HepG2 (cell line): ENCODE results near the gene PCDHGA11. TPM values are rescaled to one million over a fixed set of nuclear protein-coding genes. Genes with fewer than 3 reads are reported as not detected.
"Not testable (repeated sequence)": the region's sequence is repeated elsewhere in the genome, so short reads cannot be mapped to it uniquely, and the experiment has no call there.

Experiments
- ATAC-seq: fragments of 200-7000 bp; cut with Tn5 transposase; 3 replicates; pipeline ENCODE4 v1.9.1; 2020; ENCODE audit warnings: mild to moderate bottlenecking, moderate library complexity
- BruUV-seq: library from RNA; stranded (reverse); fragments of 400-500 nt; replicated peaks from 2 replicates; lab custom pipeline; 2021; lab: Mats Ljungman, UMichigan
- CTCF ChIA-PET: fragments of 300-600 bp; formaldehyde crosslinking; extraction: SDS; loops from one replicate; lab custom pipeline; 2021; ENCODE audit warnings: low total read pairs, inconsistent platforms, low intra/inter-chr PET ratio; lab: Yijun Ruan, JAX
- POLR2A ChIA-PET: fragments of 350-600 bp; sonication (Branson Sonifier 250); formaldehyde crosslinking; loops from one replicate; lab custom pipeline; 2020; ENCODE audit warnings: antibody characterized with exemption, inconsistent platforms; lab: Yijun Ruan, JAX
- DNase-seq: peaks from one replicate; pipeline ENCODE4 v3.0.0-alpha.2; 2015; ENCODE audit warnings: low spot score
- FAIRE-seq: peaks from 3 replicates; lab custom pipeline; 2011; peaks lifted over from hg19 to GRCh38; lab: Jason Lieb, UNC
- H2AFZ ChIP-seq: one replicate; pipeline ENCODE4 v1.6.1; 2011; ENCODE audit warnings: low read length, inconsistent platforms
- H3K27ac ChIP-seq: fragments of 300-600 bp; 3 replicates; pipeline ENCODE4 v1.8.0; 2011; ENCODE audit warnings: mixed run types, mild to moderate bottlenecking, mixed read lengths, low read length, inconsistent platforms; ENCODE audit not compliant: insufficient read depth; ENCODE audit errors: extremely low read length
- H3K27me3 ChIP-seq, 2 experiments: fragments of 200-600 bp in 1 of 2; 2 replicates in 1 of 2; 3 replicates in 1 of 2; pipeline versions ENCODE4 v1.6.0 to v1.8.0; 2011; ENCODE audit warnings: low read length in 2 of 2, mild to moderate bottlenecking in 2 of 2, moderate library complexity in 2 of 2, inconsistent platforms in 1 of 2; ENCODE audit not compliant: insufficient read depth in 2 of 2, control insufficient read depth in 1 of 2
- H3K36me3 ChIP-seq, 2 experiments: fragments of 200-600 bp in 1 of 2; replicated peaks in 1 of 2; 2 replicates in 1 of 2; 3 replicates in 1 of 2; pipeline versions ENCODE4 v1.5.1 to v1.8.0; 2011; ENCODE audit warnings: low read length in 2 of 2, inconsistent platforms in 1 of 2; ENCODE audit not compliant: insufficient read depth in 2 of 2, control insufficient read depth in 1 of 2
- H3K4me1 ChIP-seq: 2 replicates; pipeline ENCODE4 v1.5.1; 2012; ENCODE audit warnings: low read length, inconsistent platforms; ENCODE audit not compliant: insufficient read depth
- H3K4me2 ChIP-seq: 2 replicates; pipeline ENCODE4 v1.6.0; 2011; ENCODE audit warnings: low read depth, low read length, inconsistent platforms
- H3K4me3 ChIP-seq, 3 experiments: fragments of 200-600 bp in 1 of 3; sonication (generic), shearing (Covaris generic) in 1 of 3; replicated peaks in 1 of 3; 2 replicates each; pipeline ENCODE4 v1.5.1; 2011 to 2016; ENCODE audit warnings: low read length in 3 of 3, inconsistent platforms in 2 of 3, low read depth in 2 of 3, mild to moderate bottlenecking in 2 of 3, control low read depth in 1 of 3, mixed read lengths in 1 of 3; ENCODE audit not compliant: insufficient read depth in 1 of 3
- H3K79me2 ChIP-seq: one replicate; pipeline ENCODE4 v1.6.1; 2011; ENCODE audit warnings: low read length, inconsistent platforms; ENCODE audit not compliant: insufficient read depth
- H3K9ac ChIP-seq: 2 replicates; pipeline ENCODE4 v1.6.0; 2011; ENCODE audit warnings: mild to moderate bottlenecking, low read depth, low read length, inconsistent platforms; ENCODE audit not compliant: insufficient read depth
- H3K9me3 ChIP-seq: 2 replicates; pipeline ENCODE4 v1.5.1; 2012; ENCODE audit warnings: mild to moderate bottlenecking, low read length
- H4K20me1 ChIP-seq: 2 replicates; pipeline ENCODE4 v1.6.0; 2011; ENCODE audit warnings: inconsistent platforms, mild to moderate bottlenecking, low read length, moderate library complexity; ENCODE audit not compliant: insufficient read depth
- DMAP1 ChIP-seq: IDR thresholded peaks from 2 replicates; pipeline ENCODE4 v1.6.1; 2016
- SOX13 ChIP-seq, 3 experiments: fragments of 450-650 bp in 1 of 3; sonication (generic) in 1 of 3; formaldehyde crosslinking in 1 of 3; IDR thresholded peaks in 2 of 3; conservative IDR thresholded peaks in 1 of 3; 2 replicates each; pipeline versions ENCODE4 v1.5.0 to v1.6.1; 2016 to 2020; ENCODE audit warnings: antibody characterized with exemption in 1 of 3, mild to moderate bottlenecking in 1 of 3, missing compliant biosample characterization in 1 of 3, missing genetic modification reagents in 1 of 3, moderate library complexity in 1 of 3
- ZBTB38 ChIP-seq: sonication (generic); formaldehyde crosslinking; IDR thresholded peaks from 2 replicates; pipeline ENCODE4 v1.5.1; 2020; ENCODE audit warnings: mild to moderate bottlenecking, missing genetic modification reagents
- ZFP37 ChIP-seq: sonication (generic); formaldehyde crosslinking; IDR thresholded peaks from 2 replicates; pipeline ENCODE4 v1.4.0; 2020; ENCODE audit warnings: missing genetic modification reagents, borderline replicate concordance
- ZNF672 ChIP-seq: sonication (generic); formaldehyde crosslinking; IDR thresholded peaks from 2 replicates; pipeline ENCODE4 v1.8.1; 2022; ENCODE audit warnings: missing genetic modification reagents
- WGBS: methylation state at CpG from one replicate; pipeline ENCODE4 v1.1.6; 2017; ENCODE audit warnings: low lambda C conversion rate; 5-methylcytosine and 5-hydroxymethylcytosine counted together
- in situ Hi-C: cut with HindIII; loops from 2 replicates; pipeline ENCODE4 v1.10.0; 2017; ENCODE audit warnings: low pct_unique_long_range_greater_than_20kb; ENCODE audit not compliant: extremely low pct_ligation_motif_present
- intact Hi-C: fragments of 100-400 bp; cut with micrococcal nuclease; formaldehyde crosslinking; loops from one replicate; pipeline ENCODE4 v1.10.0; 2022; ENCODE audit not compliant: unreplicated experiment
- polyA plus RNA-seq, 8 experiments: library from polyadenylated mRNA; depleted of rRNA in 3 of 8; stranded (reverse) in 7 of 8; unstranded in 1 of 8; fragments of >200 nt; fragmentation: Illumina TruSeq in 4 of 8; extraction: Trizol in 4 of 8; gene quantifications; 2 replicates each; pipeline versions ENCODE4 v1.2.1 to v1.2.3, GENCODE V29; 2011 to 2016; ENCODE audit warnings: low read depth in 4 of 8, missing spikeins in 1 of 8, mixed read lengths in 1 of 8; ENCODE audit not compliant: insufficient read depth in 1 of 8
- total RNA-seq, 5 experiments: library from RNA; depleted of rRNA; stranded (reverse); fragments of >200 nt; fragmentation: Illumina TruSeq; extraction: Trizol; gene quantifications; 2 replicates each; pipeline ENCODE4 v1.2.3, GENCODE V29; 2016; ENCODE audit warnings: low read depth in 1 of 5
- TF ChIP-seq, protein P1 (sequence below): sonication (generic); formaldehyde crosslinking; IDR thresholded peaks from 2 replicates; pipeline ENCODE4 v1.4.0; 2020; ENCODE audit warnings: missing genetic modification reagents, borderline replicate concordance

The PCDHGA11 gene
- total and polyA plus RNA-seq, 2 of the 13 experiments (the other 11 are each of a cell fraction or from before 2014, with no cell fraction given): 0.04 to 0.24 TPM

- TF ChIP-seq, protein P1, sequence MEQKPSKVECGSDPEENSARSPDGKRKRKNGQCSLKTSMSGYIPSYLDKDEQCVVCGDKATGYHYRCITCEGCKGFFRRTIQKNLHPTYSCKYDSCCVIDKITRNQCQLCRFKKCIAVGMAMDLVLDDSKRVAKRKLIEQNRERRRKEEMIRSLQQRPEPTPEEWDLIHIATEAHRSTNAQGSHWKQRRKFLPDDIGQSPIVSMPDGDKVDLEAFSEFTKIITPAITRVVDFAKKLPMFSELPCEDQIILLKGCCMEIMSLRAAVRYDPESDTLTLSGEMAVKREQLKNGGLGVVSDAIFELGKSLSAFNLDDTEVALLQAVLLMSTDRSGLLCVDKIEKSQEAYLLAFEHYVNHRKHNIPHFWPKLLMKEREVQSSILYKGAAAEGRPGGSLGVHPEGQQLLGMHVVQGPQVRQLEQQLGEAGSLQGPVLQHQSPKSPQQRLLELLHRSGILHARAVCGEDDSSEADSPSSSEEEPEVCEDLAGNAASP (CRISPR knock-in tag): no peak
These were observed 9.7 kb downstream of the PCDHGA11 start, which contains the start of gene PCDHGA12 (continued) for GRCh38 chr5:141430332-141431113.

DNA sequence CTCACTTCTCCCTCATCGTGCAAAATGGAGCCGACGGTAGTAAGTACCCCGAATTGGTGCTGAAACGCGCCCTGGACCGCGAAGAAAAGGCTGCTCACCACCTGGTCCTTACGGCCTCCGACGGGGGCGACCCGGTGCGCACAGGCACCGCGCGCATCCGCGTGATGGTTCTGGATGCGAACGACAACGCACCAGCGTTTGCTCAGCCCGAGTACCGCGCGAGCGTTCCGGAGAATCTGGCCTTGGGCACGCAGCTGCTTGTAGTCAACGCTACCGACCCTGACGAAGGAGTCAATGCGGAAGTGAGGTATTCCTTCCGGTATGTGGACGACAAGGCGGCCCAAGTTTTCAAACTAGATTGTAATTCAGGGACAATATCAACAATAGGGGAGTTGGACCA lies 10.4 kb downstream of the PCDHGA11 start:
- no peak for FAIRE-seq
- H3K4me2 ChIP-seq: no peak overlapping the region
- CTCF ChIA-PET: no interaction called here
- TF ChIP-seq ZNF672 (CRISPR knock-in tag) (no peak), SOX13 (IDR thresholded peaks at IDR 0.05) (no peak), SOX13 (CRISPR knock-in tag; conservative IDR thresholded peaks at IDR 0.05 in 1 of 2, IDR thresholded peaks at IDR 0.05 in 1 of 2) (no peak), ZBTB38 (CRISPR knock-in tag) (no peak), DMAP1 (CRISPR knock-in tag) (no peak), ZFP37 (CRISPR knock-in tag) (no peak)
- H3K4me3 ChIP-seq: no peak overlapping the region
- DNase-seq: no peak
- POLR2A ChIA-PET: no interaction called here
- H3K9ac ChIP-seq: no peak overlapping the region
- no peak overlapping the region for H3K27ac ChIP-seq
- H2AFZ ChIP-seq: no peak overlapping the region
- no peak for ATAC-seq
- in situ Hi-C loops: no loop called here
- H4K20me1 ChIP-seq: no peaks in the 10 kb centered on the region
- BruUV-seq: no TSS peak
- no peaks in the 10 kb centered on the region for H3K36me3 ChIP-seq
- H3K9me3 ChIP-seq: peaks cover 19% of the 10 kb centered on the region; the same call in 1 of the 2 replicates
- intact Hi-C loops: no loop called here
- no peaks in the 10 kb centered on the region for H3K4me1 ChIP-seq
- no peaks in the 10 kb centered on the region for H3K27me3 ChIP-seq
- no peaks in the 10 kb centered on the region for H3K79me2 ChIP-seq
- 91% methylated on average over 34 of the region's 37 CpGs for WGBS

DNA sequence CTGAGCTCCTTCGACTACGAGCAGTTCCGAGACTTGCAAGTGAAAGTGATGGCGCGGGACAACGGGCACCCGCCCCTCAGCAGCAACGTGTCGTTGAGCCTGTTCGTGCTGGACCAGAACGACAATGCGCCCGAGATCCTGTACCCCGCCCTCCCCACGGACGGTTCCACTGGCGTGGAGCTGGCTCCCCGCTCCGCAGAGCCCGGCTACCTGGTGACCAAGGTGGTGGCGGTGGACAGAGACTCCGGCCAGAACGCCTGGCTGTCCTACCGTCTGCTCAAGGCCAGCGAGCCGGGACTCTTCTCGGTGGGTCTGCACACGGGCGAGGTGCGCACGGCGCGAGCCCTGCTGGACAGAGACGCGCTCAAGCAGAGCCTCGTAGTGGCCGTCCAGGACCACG lies 11.5 kb downstream of the PCDHGA11 start:
- H2AFZ ChIP-seq, POLR2A ChIA-PET, DNase-seq, FAIRE-seq, H3K36me3 ChIP-seq, ATAC-seq, H3K27me3 ChIP-seq, H3K79me2 ChIP-seq, intact Hi-C loops, CTCF ChIA-PET, H3K4me3 ChIP-seq, H3K27ac ChIP-seq, H3K4me1 ChIP-seq, H3K4me2 ChIP-seq, H3K9ac ChIP-seq, BruUV-seq, in situ Hi-C loops, H4K20me1 ChIP-seq: not testable (repeated sequence)
- WGBS: 86% methylated on average over 8 of the region's 38 CpGs
- H3K9me3 ChIP-seq: peaks cover 19% of the 10 kb centered on the region; the same call in 1 of the 2 replicates

DNA sequence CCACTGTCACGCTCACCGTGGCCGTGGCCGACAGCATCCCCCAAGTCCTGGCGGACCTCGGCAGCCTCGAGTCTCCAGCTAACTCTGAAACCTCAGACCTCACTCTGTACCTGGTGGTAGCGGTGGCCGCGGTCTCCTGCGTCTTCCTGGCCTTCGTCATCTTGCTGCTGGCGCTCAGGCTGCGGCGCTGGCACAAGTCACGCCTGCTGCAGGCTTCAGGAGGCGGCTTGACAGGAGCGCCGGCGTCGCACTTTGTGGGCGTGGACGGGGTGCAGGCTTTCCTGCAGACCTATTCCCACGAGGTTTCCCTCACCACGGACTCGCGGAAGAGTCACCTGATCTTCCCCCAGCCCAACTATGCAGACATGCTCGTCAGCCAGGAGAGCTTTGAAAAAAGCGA lies 11.9 kb downstream of the PCDHGA11 start:
- H3K27ac ChIP-seq, H3K79me2 ChIP-seq, H3K9ac ChIP-seq, H2AFZ ChIP-seq, ATAC-seq, in situ Hi-C loops, H3K4me1 ChIP-seq, H3K4me2 ChIP-seq, DNase-seq, POLR2A ChIA-PET, H3K36me3 ChIP-seq, H4K20me1 ChIP-seq, intact Hi-C loops, BruUV-seq, FAIRE-seq, H3K4me3 ChIP-seq, CTCF ChIA-PET, H3K27me3 ChIP-seq: not testable (repeated sequence)
- peaks cover 19% of the 10 kb centered on the region; the same call in 1 of the 2 replicates for H3K9me3 ChIP-seq
- WGBS: 82% methylated on average over 26 of the region's 29 CpGs
